HEK293 (cell line): ENCODE measurements around the gene HOXB7.

Experiments used
- EGR2 ChIP-seq: fragments of 450-650 bp; formaldehyde crosslinking; IDR thresholded peaks from 2 replicates; pipeline ENCODE4 v1.5.1; 2016; ENCODE audit warnings: low read depth, missing biosample characterization, missing genetic modification characterization
- GLIS1 ChIP-seq: fragments of 450-650 bp; formaldehyde crosslinking; IDR thresholded peaks from 2 replicates; pipeline ENCODE4 v1.5.1; 2016; ENCODE audit warnings: missing biosample characterization, missing genetic modification characterization
- HIC1 ChIP-seq: fragments of 450-650 bp; formaldehyde crosslinking; IDR thresholded peaks from 2 replicates; pipeline ENCODE4 v1.5.1; 2016; ENCODE audit warnings: missing biosample characterization, missing genetic modification characterization
- HOXD13 ChIP-seq: sonication (generic); formaldehyde crosslinking; IDR thresholded peaks from 2 replicates; pipeline ENCODE4 v1.8.0; 2022; ENCODE audit warnings: missing genetic modification reagents, borderline replicate concordance
- IKZF3 ChIP-seq: fragments of 450-650 bp; IDR thresholded peaks from 2 replicates; pipeline ENCODE4 v1.5.0; 2018; ENCODE audit warnings: missing biosample characterization, mild to moderate bottlenecking, missing genetic modification characterization, moderate library complexity
- KLF10 ChIP-seq: fragments of 450-650 bp; IDR thresholded peaks from 2 replicates; pipeline ENCODE4 v1.5.1; 2018; ENCODE audit warnings: missing biosample characterization, mild to moderate bottlenecking, missing genetic modification characterization
- PATZ1 ChIP-seq: fragments of 450-650 bp; formaldehyde crosslinking; IDR thresholded peaks from 2 replicates; pipeline ENCODE4 v1.5.1; 2016; ENCODE audit warnings: missing biosample characterization, missing genetic modification characterization
- TCF7L2 ChIP-seq: IDR thresholded peaks from 2 replicates; pipeline ENCODE4 v1.6.1; 2011; ENCODE audit warnings: low read depth, mild to moderate bottlenecking, inconsistent platforms, low read length, moderate library complexity, borderline replicate concordance
- ZBTB10 ChIP-seq: fragments of 450-650 bp; formaldehyde crosslinking; IDR thresholded peaks from 2 replicates; pipeline ENCODE4 v1.5.1; 2016; ENCODE audit warnings: missing biosample characterization, missing genetic modification characterization
- ZBTB17 ChIP-seq: fragments of 450-650 bp; formaldehyde crosslinking; IDR thresholded peaks from 2 replicates; pipeline ENCODE4 v1.5.1; 2016; ENCODE audit warnings: missing biosample characterization, missing genetic modification characterization
- ZBTB20 ChIP-seq: fragments of 450-650 bp; formaldehyde crosslinking; IDR thresholded peaks from 2 replicates; pipeline ENCODE4 v1.5.1; 2016; ENCODE audit warnings: missing biosample characterization, missing genetic modification characterization
- ZBTB48 ChIP-seq: fragments of 450-650 bp; formaldehyde crosslinking; IDR thresholded peaks from 2 replicates; pipeline ENCODE4 v1.5.1; 2016; ENCODE audit warnings: missing biosample characterization, missing genetic modification characterization
- ZIC2 ChIP-seq: fragments of 450-650 bp; formaldehyde crosslinking; IDR thresholded peaks from 2 replicates; pipeline ENCODE4 v1.5.1; 2016; ENCODE audit warnings: missing biosample characterization, missing genetic modification characterization
- ZNF138 ChIP-seq: fragments of 450-650 bp; formaldehyde crosslinking; IDR thresholded peaks from 2 replicates; pipeline ENCODE4 v1.5.1; 2016; ENCODE audit warnings: missing biosample characterization, missing genetic modification characterization, borderline replicate concordance
- ZNF18 ChIP-seq: fragments of 450-650 bp; formaldehyde crosslinking; IDR thresholded peaks from 2 replicates; pipeline ENCODE4 v1.5.1; 2016; ENCODE audit warnings: missing biosample characterization, missing genetic modification characterization
- ZNF2 ChIP-seq: fragments of 450-650 bp; formaldehyde crosslinking; IDR thresholded peaks from 2 replicates; pipeline ENCODE4 v1.5.1; 2016; ENCODE audit warnings: missing biosample characterization, missing genetic modification characterization
- ZNF292 ChIP-seq: fragments of 450-650 bp; formaldehyde crosslinking; IDR thresholded peaks from 2 replicates; pipeline ENCODE4 v1.5.1; 2016; ENCODE audit warnings: low read depth, missing biosample characterization, missing genetic modification characterization, borderline replicate concordance
- ZNF335 ChIP-seq: fragments of 450-650 bp; formaldehyde crosslinking; conservative IDR thresholded peaks from 2 replicates; pipeline ENCODE4 v1.5.1; 2016; ENCODE audit warnings: missing biosample characterization, missing genetic modification characterization
- ZNF341 ChIP-seq: fragments of 450-650 bp; formaldehyde crosslinking; IDR thresholded peaks from 2 replicates; pipeline ENCODE4; 2016; ENCODE audit warnings: low read depth, missing biosample characterization, missing genetic modification characterization
- ZNF354C ChIP-seq: fragments of 450-650 bp; formaldehyde crosslinking; IDR thresholded peaks from 2 replicates; pipeline ENCODE4 v1.5.1; 2016; ENCODE audit warnings: missing biosample characterization, missing genetic modification characterization, low read depth, borderline replicate concordance
- ZNF391 ChIP-seq: fragments of 450-650 bp; formaldehyde crosslinking; IDR thresholded peaks from 2 replicates; pipeline ENCODE4 v1.5.1; 2016; ENCODE audit warnings: low read depth, missing biosample characterization, missing genetic modification characterization, borderline replicate concordance
- ZNF398 ChIP-seq: fragments of 450-650 bp; formaldehyde crosslinking; IDR thresholded peaks from 2 replicates; pipeline ENCODE4 v1.5.1; 2017; ENCODE audit warnings: missing biosample characterization, missing genetic modification characterization
- ZNF596 ChIP-seq: fragments of 450-650 bp; IDR thresholded peaks from 2 replicates; pipeline ENCODE4 v1.5.0; 2018; ENCODE audit warnings: missing biosample characterization, mild to moderate bottlenecking, missing genetic modification characterization, moderate library complexity
- ZNF660 ChIP-seq: fragments of 450-650 bp; IDR thresholded peaks from 2 replicates; pipeline ENCODE4 v1.5.1; 2018; ENCODE audit warnings: missing biosample characterization, mild to moderate bottlenecking, missing genetic modification characterization
- ZNF677 ChIP-seq: fragments of 450-650 bp; IDR thresholded peaks from 2 replicates; pipeline ENCODE4 v1.5.0; 2018; ENCODE audit warnings: missing biosample characterization, mild to moderate bottlenecking, missing genetic modification characterization, moderate library complexity
- ZNF704 ChIP-seq: fragments of 450-650 bp; formaldehyde crosslinking; IDR thresholded peaks from 2 replicates; pipeline ENCODE4 v1.5.1; 2016; ENCODE audit warnings: missing biosample characterization, missing genetic modification characterization
- ZXDB ChIP-seq: fragments of 450-650 bp; formaldehyde crosslinking; IDR thresholded peaks from 2 replicates; pipeline ENCODE4 v1.5.1; 2016; ENCODE audit warnings: missing biosample characterization, missing genetic modification characterization

HOXB7 gene

GRCh38 chr17:48600244-48601098 lies 10.3 kb downstream of the HOXB7 start (continued):
- TF ChIP-seq ZXDB: 0 out of 2 replicates have a peak, but pooled peaks have one; percentile 18
- TF ChIP-seq ZNF292: no peak
- peak; percentile 81 for TF ChIP-seq ZNF398 (tag by site-specific recombination)
- TF ChIP-seq ZNF391 (tag by site-specific recombination): peak; percentile 72; the same call in 1 of the 2 replicates
- peak; percentile 66 for TF ChIP-seq PATZ1 (tag by site-specific recombination)
- TF ChIP-seq KLF10 (tag by site-specific recombination): peak; percentile 28; the same call in 1 of the 2 replicates
- TF ChIP-seq EGR2: peak; percentile 99
- peak; percentile 88; the same call in 1 of the 2 replicates for TF ChIP-seq TCF7L2
- TF ChIP-seq HOXD13 (CRISPR knock-in tag): peak; percentile 81; the same call in 1 of the 2 replicates
- TF ChIP-seq ZNF677 (tag by site-specific recombination): no peak
- TF ChIP-seq ZNF660 (tag by site-specific recombination): 0 out of 2 replicates have a peak, but pooled peaks have one; percentile 16
- TF ChIP-seq ZNF596: peak; percentile 56; the same call in 1 of the 2 replicates
- TF ChIP-seq ZNF18 (tag by site-specific recombination): peak; percentile 65
- 0 out of 2 replicates have a peak, but pooled peaks have one; percentile 13 for TF ChIP-seq ZBTB48 (tag by site-specific recombination)
- no peak for TF ChIP-seq ZNF704 (tag by site-specific recombination)
- TF ChIP-seq ZNF2 (tag by site-specific recombination): peak; percentile 2; the same call in 1 of the 2 replicates
- no peak for TF ChIP-seq ZNF138
- peak; percentile 46; the same call in 1 of the 2 replicates for TF ChIP-seq HIC1 (tag by site-specific recombination)
- TF ChIP-seq ZBTB10 (tag by site-specific recombination): peak; percentile 73; the same call in 1 of the 2 replicates
- peak; percentile 69 for TF ChIP-seq ZNF335 (tag by site-specific recombination)
- peak; percentile 87 for TF ChIP-seq ZBTB17 (tag by site-specific recombination)
- TF ChIP-seq GLIS1: peak; percentile 76
- peak; percentile 51 for TF ChIP-seq ZNF341 (tag by site-specific recombination)
- TF ChIP-seq IKZF3 (tag by site-specific recombination): peak; percentile 29
- TF ChIP-seq ZBTB20: peak; percentile 99
- TF ChIP-seq ZIC2: peak; percentile 67; the same call in 1 of the 2 replicates
- no peak for TF ChIP-seq ZNF354C
